Activated T-cell treated with anti-CD3 and anti-CD28 coated beads, Interleukin-2, amount 50 U/mL, for 4 hours (primary cell): ENCODE measurements around the gene TPRG1L. TPM values are rescaled to one million over a fixed set of nuclear protein-coding genes. Genes with fewer than 3 reads are reported as not detected.
A peak's percentile ranks its signal among the peaks of the same experiment; 100 is the strongest.
"Not testable (repeated sequence)": the region's sequence is repeated elsewhere in the genome, so short reads cannot be mapped to it uniquely, and the experiment has no call there.

Experiments
- ATAC-seq, 2 donors: fragments of 200-7000 bp; cut with Tn5 transposase; one replicate each; pipeline ENCODE4 v1.10.0; 2021
- DNase-seq: peaks from one replicate; pipeline ENCODE4 v3.0.0-alpha.2; 2020
- H3K27me3 Mint-ChIP-seq: one replicate; pipeline ENCODE4 v1.8.0; 2021; ENCODE audit warnings: low read depth, mixed read lengths
- H3K36me3 Mint-ChIP-seq: one replicate; pipeline ENCODE4 v1.8.0; 2022; ENCODE audit warnings: mixed read lengths; ENCODE audit not compliant: insufficient read depth
- H3K4me1 Mint-ChIP-seq: one replicate; pipeline ENCODE4 v1.8.0; 2021; ENCODE audit warnings: low read depth, mixed read lengths
- H3K4me3 Mint-ChIP-seq: one replicate; pipeline ENCODE4 v1.8.0; 2021; ENCODE audit warnings: mild to moderate bottlenecking, moderate library complexity, mixed read lengths
- H3K9me3 Mint-ChIP-seq: one replicate; pipeline ENCODE4 v1.8.0; 2021; ENCODE audit warnings: mixed read lengths
- total RNA-seq, 3 donors: library from RNA; stranded (reverse); gene quantifications; one replicate each; pipeline ENCODE4 v1.2.1, GENCODE V29; 2021

The TPRG1L gene
- total RNA-seq, result 10 to 100 TPM; 15.0 to 17.6 (median 16.0) TPM

DNA sequence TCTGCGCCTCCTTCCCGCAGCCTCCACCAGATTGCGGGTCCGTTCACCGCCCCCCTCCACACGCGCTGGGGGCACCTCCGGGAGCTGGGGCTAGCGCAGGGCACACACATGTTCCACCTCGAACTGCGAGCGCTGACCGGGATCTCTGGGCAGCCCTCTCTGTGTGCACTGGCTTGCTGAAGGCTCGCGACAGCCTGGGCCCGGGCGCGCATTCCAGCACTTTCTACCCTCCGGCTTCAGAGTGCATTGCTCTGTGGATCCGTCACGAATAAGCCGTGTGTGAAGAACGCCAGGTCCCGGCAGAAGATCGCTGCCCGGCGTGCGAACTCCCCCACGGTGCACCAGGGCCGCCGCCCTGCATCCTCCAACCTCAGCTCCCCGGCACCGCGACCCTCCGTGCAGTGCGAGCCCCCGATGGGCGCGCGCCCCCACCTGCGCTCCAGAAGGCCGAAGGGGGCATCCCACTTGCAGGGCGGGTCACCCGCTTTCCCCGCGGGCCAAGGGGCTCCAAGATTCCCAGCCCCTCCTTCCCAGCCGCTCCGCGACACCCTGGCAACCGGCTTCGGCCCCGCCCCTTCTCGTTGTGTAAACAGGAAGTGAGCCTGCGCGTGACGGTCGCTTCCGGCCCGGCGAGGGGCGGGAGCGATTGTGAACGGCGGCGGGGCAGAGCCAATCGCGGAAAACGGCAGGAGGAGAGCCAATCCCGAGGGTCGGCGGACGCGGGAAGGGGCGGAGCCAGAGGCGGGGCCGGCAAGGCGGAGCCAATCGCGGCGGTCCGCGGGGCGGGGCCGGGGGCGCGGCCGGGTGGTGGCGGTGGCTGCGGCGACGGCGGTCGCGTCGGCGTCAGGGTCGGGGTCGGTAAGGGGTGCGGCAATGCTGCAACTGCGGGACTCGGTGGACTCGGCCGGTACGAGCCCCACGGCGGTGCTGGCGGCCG, at the start of gene TPRG1L:
TPRG1L (plus strand) TSS at position 816 of the 937 bp plus-strand sequence; CDS start at position 874, 58 bp downstream.
- Mint-ChIP-seq H3K4me3 (peak within 1 kb of the TSS; percentile 93), H3K9me3 (no peaks in the 10 kb centered on the region), H3K27me3 (no peaks in the 10 kb centered on the region), H3K4me1 (peaks cover 43% of the 10 kb centered on the region), H3K36me3 (peaks cover 2% of the 10 kb centered on the region)
- ATAC-seq (peak; percentile 96), DNase-seq (peak; percentile 98)

DNA sequence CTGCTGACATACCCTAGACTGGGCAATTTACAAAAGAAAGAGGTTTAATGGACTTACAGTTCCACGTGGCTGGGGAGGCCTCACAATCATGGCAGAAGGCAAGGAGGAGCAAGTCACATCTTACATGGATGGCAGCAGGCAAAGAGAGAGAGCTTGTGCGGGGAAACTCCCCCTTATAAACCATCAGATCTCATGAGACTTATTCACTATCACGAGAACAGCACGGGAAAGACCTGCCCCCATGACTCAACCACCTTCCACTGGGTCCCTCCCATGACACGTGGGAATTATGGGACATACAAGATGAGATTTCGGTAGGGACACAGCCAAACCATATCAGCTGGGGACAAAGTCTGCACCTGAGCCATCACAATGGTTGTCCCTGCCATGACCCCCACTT, 49.3 kb upstream of the TPRG1L start:
- not testable (repeated sequence) for H3K9me3 Mint-ChIP-seq, H3K4me1 Mint-ChIP-seq, H3K27me3 Mint-ChIP-seq, H3K4me3 Mint-ChIP-seq, DNase-seq, H3K36me3 Mint-ChIP-seq, ATAC-seq

DNA sequence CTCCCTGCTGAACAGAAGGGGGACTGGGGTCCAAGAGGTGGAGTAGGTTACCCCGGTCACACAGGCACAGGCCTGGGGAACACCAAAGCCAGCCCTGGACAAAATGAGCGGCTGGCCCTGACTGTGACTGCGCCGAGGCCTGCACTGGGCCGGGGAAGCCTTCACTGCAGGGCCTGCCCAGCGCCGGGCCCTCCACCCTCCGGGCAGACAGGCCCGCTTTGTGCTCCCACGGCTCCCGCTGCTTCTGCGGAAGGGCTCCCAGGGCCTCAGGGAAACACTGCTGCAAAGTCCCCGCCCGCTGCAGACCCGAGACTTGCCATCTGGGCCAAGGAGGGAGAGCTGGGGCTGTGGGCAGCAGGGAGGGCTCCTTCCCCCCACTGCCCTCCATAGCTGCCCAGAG, 48.8 kb upstream of the TPRG1L start:
- Mint-ChIP-seq H3K36me3 (no peaks in the 10 kb centered on the region), H3K27me3 (no peaks in the 10 kb centered on the region), H3K4me3 (no peak overlapping the region), H3K9me3 (no peaks in the 10 kb centered on the region), H3K4me1 (no peaks in the 10 kb centered on the region)
- DNase-seq (no peak), ATAC-seq (no peak)

DNA sequence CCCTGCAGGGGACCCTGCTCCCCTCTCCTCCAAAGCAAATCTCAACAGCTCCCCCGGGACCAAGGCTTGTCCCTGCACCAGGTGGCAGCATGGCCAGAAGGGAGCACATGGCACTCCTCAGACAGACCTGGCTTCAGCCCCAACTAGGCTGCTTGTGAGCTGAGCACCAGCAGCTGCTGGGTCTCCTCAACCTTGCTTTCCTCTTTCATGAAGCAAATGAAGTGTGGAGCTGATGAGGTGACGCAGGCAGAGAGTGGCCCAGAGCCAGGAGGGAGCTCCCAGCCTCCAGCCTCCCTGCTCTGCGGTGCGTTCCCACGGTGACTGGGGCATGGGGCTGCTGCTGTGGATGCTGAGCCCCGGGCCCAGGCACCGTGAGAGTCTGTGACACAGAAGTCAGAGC, 47.5 kb upstream of the TPRG1L start:
- Mint-ChIP-seq H3K4me3 (no peak overlapping the region), H3K36me3 (no peaks in the 10 kb centered on the region), H3K9me3 (no peaks in the 10 kb centered on the region), H3K27me3 (no peaks in the 10 kb centered on the region), H3K4me1 (no peaks in the 10 kb centered on the region)
- no peak for ATAC-seq
- no peak for DNase-seq

DNA sequence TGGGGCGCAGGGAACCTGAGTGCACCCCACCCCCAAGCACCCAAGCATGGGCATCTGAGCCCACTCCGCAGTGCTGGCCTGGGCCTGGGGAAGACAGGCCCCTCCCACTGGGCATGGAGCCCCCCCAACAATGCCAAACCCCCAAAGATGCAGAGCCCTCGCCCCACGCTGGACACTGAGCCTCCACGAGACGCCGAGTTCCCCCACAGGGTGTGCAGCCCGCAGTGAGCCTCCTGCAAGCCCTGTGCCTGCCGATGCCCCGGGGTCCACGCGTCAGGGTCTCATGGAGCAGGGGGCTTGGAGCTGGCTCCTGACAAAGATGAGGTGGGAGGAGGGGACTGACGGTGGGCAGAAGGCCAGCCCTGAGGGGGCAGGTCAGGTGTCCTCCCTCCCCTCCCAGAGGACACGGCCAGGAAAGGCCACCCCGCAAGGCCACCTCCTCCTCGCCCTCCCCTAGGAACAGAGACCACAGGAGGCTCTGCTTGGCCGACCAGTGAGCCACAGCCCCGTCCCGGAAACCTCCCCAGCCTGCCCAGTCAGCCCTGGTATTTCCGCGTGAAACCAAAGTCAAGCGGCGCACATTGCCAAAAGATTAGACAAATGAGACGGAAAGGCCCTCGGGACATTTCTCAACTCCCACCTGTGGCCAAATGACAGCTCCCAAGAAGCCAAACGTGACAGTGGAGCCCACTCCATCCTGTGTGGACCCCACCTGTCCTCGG, 46.9 kb upstream of the TPRG1L start:
- no peaks in the 10 kb centered on the region for H3K27me3 Mint-ChIP-seq
- no peaks in the 10 kb centered on the region for H3K36me3 Mint-ChIP-seq
- H3K4me1 Mint-ChIP-seq, result no peaks in the 10 kb centered on the region
- no peak overlapping the region for H3K4me3 Mint-ChIP-seq
- no peak for DNase-seq
- no peak for ATAC-seq
- no peaks in the 10 kb centered on the region for H3K9me3 Mint-ChIP-seq

DNA sequence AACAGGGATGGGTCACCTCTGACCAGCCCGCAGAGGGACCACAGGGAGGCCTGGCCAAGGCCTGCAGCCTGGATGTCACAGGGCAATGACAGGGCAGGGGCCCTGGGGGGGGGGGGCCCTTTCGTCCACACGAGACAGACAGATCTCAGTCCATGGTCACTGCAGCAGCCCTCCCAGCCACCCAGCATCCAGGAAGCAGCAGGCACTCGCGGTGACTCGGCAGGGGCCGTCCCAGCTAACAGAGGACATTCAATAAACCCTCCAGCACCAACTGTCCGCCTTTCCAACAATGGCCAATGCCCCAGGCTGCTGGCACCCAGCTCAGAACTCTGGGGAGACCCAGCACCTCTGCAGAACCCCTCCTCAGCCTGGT, 46.4 kb upstream of the TPRG1L start:
- H3K9me3 Mint-ChIP-seq, result no peaks in the 10 kb centered on the region
- no peaks in the 10 kb centered on the region for H3K4me1 Mint-ChIP-seq
- ATAC-seq (no peak), DNase-seq (no peak)
- H3K36me3 Mint-ChIP-seq, result no peaks in the 10 kb centered on the region
- no peak overlapping the region for H3K4me3 Mint-ChIP-seq
- no peaks in the 10 kb centered on the region for H3K27me3 Mint-ChIP-seq

DNA sequence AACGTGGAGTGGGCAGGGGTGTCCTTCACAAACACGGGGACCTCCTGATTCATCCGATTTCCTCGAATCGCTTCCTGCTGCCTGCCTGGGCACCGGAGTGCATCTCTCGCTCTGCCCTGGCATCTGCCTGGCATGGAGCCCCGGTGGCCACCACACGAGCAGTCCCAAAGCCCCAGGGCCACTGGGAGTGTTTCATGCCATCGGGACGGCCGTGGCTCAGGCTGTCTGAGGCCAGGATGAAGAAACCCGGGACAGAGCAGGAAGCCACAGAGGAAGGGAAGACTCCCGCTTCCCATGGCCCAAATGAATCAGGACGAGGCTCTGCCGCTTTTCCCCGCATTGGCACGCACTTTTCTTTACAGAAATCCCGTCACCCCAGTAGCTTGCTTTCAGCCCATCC, 45.9 kb upstream of the TPRG1L start:
- no peak for ATAC-seq
- Mint-ChIP-seq H3K36me3 (no peaks in the 10 kb centered on the region), H3K4me3 (no peak overlapping the region), H3K4me1 (no peaks in the 10 kb centered on the region), H3K27me3 (no peaks in the 10 kb centered on the region), H3K9me3 (no peaks in the 10 kb centered on the region)
- no peak for DNase-seq

DNA sequence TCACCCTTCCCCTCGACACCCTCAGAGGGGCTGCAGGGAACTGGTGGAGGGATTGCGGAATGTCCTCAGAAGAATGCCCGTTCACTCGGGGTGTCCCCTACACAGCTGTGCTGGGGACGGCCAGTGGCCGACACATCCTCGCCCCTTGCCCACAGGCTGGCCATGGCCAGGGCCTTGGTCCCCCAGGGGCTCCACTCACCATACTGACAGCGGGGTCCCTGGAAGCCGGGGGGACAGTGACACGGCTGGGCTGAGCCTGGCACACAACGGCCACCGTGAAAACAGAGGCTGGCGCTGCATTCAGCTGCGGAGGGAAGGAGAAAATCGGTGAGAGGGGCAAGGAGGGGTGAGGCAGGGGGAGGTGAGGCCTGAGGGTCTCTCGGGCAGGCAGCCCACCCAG, 45.2 kb upstream of the TPRG1L start:
- no peaks in the 10 kb centered on the region for H3K36me3 Mint-ChIP-seq
- ATAC-seq (no peak), DNase-seq (no peak)
- no peaks in the 10 kb centered on the region for H3K27me3 Mint-ChIP-seq
- H3K4me1 Mint-ChIP-seq, result no peaks in the 10 kb centered on the region
- H3K4me3 Mint-ChIP-seq, result no peak overlapping the region
- H3K9me3 Mint-ChIP-seq, result no peaks in the 10 kb centered on the region

DNA sequence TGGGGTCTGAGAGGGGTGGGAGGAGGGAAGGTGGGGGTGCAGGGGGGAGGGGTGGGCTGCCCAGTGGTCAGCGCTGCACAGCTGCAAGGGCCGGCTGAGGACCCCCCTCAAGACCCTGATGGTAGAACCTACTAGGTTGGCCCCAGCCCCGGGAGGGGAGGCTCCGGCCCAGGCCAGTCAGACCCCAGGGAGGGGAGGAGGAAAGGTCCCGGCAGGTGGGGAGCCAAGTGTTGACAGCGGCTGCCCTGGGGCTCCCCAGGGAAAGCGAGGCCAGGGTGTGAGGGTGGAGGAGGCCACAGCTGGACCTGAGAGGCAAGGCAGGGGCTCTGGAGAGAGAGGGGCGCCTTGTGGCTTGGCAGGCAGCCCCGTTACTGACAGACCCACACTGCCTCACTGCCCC, 44.6 kb upstream of the TPRG1L start:
- Mint-ChIP-seq H3K9me3 (no peaks in the 10 kb centered on the region), H3K36me3 (no peaks in the 10 kb centered on the region), H3K4me3 (no peak overlapping the region), H3K4me1 (no peaks in the 10 kb centered on the region), H3K27me3 (no peaks in the 10 kb centered on the region)
- no peak for ATAC-seq
- DNase-seq, result no peak

DNA sequence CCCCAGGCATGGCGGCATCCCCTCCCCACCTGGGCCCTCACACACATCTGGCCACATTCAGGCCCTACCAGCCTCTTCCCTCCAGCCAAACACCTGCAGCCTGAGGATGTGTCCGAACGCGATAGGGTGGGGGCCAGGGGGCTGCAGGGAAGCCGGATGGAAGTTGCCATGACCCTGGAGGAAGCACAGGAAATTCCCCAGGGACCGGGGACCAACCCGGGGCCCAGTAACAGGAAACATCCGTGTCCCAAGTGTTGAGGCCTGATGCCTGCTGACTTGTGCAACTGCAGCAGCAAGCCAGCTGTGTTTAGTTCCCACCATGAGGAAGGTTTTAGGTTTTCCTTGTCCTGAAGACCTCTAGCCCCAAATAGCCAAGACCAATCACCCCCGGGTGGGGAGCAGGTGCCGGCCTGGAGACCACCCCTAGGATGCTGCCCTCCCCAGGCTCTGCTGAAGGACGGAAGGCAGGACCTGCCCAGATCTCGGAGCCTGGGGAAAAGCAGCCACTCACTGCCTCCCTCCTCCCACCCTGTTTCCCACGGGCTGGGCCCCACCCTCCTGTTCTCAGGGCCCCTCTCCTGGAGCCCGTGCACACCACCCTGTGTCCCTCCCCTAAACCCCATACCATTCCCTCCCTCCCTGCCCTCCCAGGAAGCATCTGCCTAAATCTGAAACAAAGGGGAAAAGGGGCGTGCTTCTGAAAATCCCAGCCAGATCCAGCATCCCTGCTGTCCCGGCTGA, 43.3 kb upstream of the TPRG1L start:
- Mint-ChIP-seq H3K4me3 (no peak overlapping the region), H3K36me3 (no peaks in the 10 kb centered on the region), H3K4me1 (no peaks in the 10 kb centered on the region), H3K9me3 (no peaks in the 10 kb centered on the region), H3K27me3 (no peaks in the 10 kb centered on the region)
- DNase-seq, result no peak
- ATAC-seq, result no peak

DNA sequence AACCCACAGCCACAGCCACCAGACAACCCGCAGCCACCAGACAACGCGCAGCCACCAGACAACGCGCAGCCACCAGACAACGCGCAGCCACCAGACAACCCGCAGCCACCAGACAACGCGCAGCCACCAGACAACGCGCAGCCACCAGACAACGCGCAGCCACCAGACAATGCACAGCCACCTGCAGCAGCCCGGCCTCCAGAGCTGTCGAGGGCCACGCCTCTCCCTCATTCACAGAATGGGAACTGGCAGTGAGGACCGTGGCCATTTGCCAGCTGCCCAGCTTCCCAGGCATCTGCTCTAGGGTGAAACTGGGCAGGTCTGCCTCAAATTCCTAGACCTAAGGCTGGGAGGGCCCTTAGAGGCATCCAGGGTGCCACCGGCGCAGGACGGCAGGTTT, 41.1 kb upstream of the TPRG1L start:
- H3K9me3 Mint-ChIP-seq, DNase-seq, H3K27me3 Mint-ChIP-seq, H3K4me1 Mint-ChIP-seq, ATAC-seq, H3K4me3 Mint-ChIP-seq, H3K36me3 Mint-ChIP-seq: not testable (repeated sequence)

DNA sequence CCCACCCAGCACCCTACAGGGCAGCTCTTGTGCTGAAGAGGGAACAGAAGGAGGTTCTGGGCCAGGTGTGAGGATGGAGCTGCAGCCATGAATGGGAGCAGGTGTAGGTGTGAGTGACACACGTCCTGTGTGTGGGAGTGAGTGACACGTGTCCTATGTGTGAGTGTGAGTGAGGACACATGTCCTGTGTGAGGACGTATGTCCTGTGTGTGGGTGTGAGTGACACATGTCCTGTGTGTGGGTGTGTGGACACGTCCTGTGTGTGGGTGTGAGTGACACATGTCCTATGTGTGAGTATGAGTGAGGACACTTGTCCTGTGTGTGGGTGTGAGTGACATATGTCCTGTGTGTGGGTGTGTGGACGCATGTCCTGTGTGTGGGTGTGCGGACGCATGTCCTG, 39.9 kb upstream of the TPRG1L start:
- Mint-ChIP-seq H3K4me1 (no peaks in the 10 kb centered on the region), H3K4me3 (no peak overlapping the region), H3K27me3 (no peaks in the 10 kb centered on the region), H3K9me3 (no peaks in the 10 kb centered on the region), H3K36me3 (no peaks in the 10 kb centered on the region)
- DNase-seq (peak; percentile 24), ATAC-seq (peak; percentile 73 to 85)

DNA sequence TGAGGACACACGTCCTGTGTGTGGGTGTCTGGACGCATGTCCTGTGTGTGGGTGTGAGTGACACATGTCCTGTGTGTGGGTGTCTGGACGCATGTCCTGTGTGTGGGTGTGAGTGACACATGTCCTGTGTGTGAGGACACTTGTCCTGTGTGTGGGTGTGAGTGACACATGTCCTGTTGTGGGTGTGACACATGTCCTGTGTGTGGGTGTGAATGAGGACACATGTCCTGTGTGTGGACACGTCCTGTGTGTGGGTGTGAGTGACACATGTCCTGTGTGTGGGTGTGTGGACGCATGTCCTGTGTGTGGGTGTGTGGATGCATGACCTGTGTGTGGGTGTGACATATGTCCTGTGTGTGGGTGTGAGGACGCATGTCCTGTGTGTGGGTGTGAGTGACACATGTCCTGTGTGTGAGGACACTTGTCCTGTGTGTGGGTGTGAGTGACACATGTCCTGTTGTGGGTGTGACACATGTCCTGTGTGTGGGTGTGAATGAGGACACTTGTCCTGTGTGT, 39.4 kb upstream of the TPRG1L start:
- H3K9me3 Mint-ChIP-seq, DNase-seq, H3K4me1 Mint-ChIP-seq, H3K27me3 Mint-ChIP-seq, H3K4me3 Mint-ChIP-seq, H3K36me3 Mint-ChIP-seq: not testable (repeated sequence)
- ATAC-seq, result peak in 1 of 2 donors; percentile 22

DNA sequence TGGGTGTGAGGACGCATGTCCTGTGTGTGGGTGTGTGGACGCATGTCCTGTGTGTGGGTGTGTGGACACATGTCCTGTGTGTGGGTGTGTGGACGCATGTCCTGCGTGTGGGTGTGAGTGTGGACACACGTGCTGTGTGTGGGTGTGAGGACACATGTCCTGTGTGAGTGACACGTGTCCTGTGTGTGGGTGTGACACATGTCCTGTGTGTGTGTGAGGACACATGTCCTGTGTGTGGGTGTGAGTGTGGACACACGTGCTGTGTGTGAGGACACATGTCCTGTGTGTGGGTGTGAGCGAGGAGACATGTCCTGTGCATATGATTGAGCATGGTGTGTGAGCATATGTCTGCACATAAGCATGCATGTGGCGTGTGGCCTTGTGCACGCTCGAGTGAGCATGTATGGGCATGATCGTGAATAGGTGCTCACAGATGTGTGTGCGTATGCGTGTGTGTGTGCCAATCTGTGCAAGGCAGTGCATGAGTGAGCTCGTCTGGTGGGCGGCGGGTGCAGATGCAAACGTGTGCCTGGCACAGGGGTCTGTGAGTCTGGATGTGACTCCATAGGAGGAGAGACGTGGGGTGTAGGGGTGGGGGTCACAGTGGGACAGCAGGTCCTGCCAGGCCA, 38.8 kb upstream of the TPRG1L start:
- ATAC-seq, result no peak
- H3K36me3 Mint-ChIP-seq, result no peaks in the 10 kb centered on the region
- DNase-seq, result no peak
- no peak overlapping the region for H3K4me3 Mint-ChIP-seq
- no peaks in the 10 kb centered on the region for H3K4me1 Mint-ChIP-seq
- no peaks in the 10 kb centered on the region for H3K9me3 Mint-ChIP-seq
- H3K27me3 Mint-ChIP-seq, result no peaks in the 10 kb centered on the region
